OCI-M2 (cell line): ENCODE measurements around the gene STK39.

Source experiments
- DNase-seq: peaks from one replicate; lab custom pipeline; 2025; ENCODE audit not compliant: unreplicated experiment; lab: John Stamatoyannopoulos, UW

Gene STK39

GRCh38 chr2:168244318-168244717 is 3.1 kb downstream of the STK39 start:
- DNase-seq: no peak

GRCh38 chr2:168243061-168243460 is 4.3 kb downstream of the STK39 start:
- DNase-seq: no peak

GRCh38 chr2:168241746-168242145 is 5.6 kb downstream of the STK39 start:
- no peak for DNase-seq

GRCh38 chr2:168241208-168241607 is 6.2 kb downstream of the STK39 start:
- DNase-seq: no peak

- no peak for DNase-seq
Measured at GRCh38 chr2:168239281-168239680, 8.1 kb downstream of the STK39 start.

- no peak for DNase-seq
Measured at GRCh38 chr2:168237741-168238140, 9.7 kb downstream of the STK39 start.

- DNase-seq: no peak
Measured at GRCh38 chr2:168234407-168235085, 12.8 kb downstream of the STK39 start.

GRCh38 chr2:168233726-168234406 is 13.5 kb downstream of the STK39 start:
- DNase-seq: no peak

GRCh38 chr2:168233166-168233565 is 14.2 kb downstream of the STK39 start:
- no peak for DNase-seq

GRCh38 chr2:168231609-168232241 is 15.7 kb downstream of the STK39 start:
- DNase-seq: no peak

- no peak for DNase-seq
Measured at GRCh38 chr2:168230389-168230788, 17.0 kb downstream of the STK39 start.

- no peak for DNase-seq
Measured at GRCh38 chr2:168224346-168224745, 23.0 kb downstream of the STK39 start.

GRCh38 chr2:168222088-168222487 is 25.3 kb downstream of the STK39 start:
- DNase-seq: no peak

- no peak for DNase-seq
Measured at GRCh38 chr2:168220965-168221819, 26.2 kb downstream of the STK39 start.

- no peak for DNase-seq
Measured at GRCh38 chr2:168217920-168218319, 29.5 kb downstream of the STK39 start.

- DNase-seq: no peak
Measured at GRCh38 chr2:168216351-168217005, 30.9 kb downstream of the STK39 start.

- no peak for DNase-seq
Measured at GRCh38 chr2:168215813-168216212, 31.6 kb downstream of the STK39 start.

- no peak for DNase-seq
Measured at GRCh38 chr2:168212866-168213265, 34.5 kb downstream of the STK39 start.

- DNase-seq: no peak
Measured at GRCh38 chr2:168212167-168212566, 35.2 kb downstream of the STK39 start.

- DNase-seq: no peak
Measured at GRCh38 chr2:168211664-168212163, 35.7 kb downstream of the STK39 start.
